SW480 (cell line): ENCODE data around the gene OSBPL5.
A peak's percentile ranks its signal among the peaks of the same experiment; 100 is the strongest.

ENCODE experiments used
- DNase-seq: peaks from one replicate; pipeline ENCODE4 v3.0.0-alpha.2; 2016; ENCODE audit warnings: low spot score

Gene OSBPL5

GRCh38 chr11:3051196-3052108, 113.7 kb downstream of the OSBPL5 start:
- DNase-seq = no peak

GRCh38 chr11:3050386-3051195, 114.5 kb downstream of the OSBPL5 start:
- DNase-seq = no peak

- DNase-seq = peak; percentile 83
These were observed 115.5 kb downstream of the OSBPL5 start for GRCh38 chr11:3049430-3050243.

GRCh38 chr11:3047637-3048036, 117.5 kb downstream of the OSBPL5 start:
- DNase-seq = no peak

- no peak for DNase-seq
These were observed 118.5 kb downstream of the OSBPL5 start for GRCh38 chr11:3046641-3047040.

GRCh38 chr11:3046190-3046589, 118.9 kb downstream of the OSBPL5 start:
- no peak for DNase-seq

GRCh38 chr11:3044915-3045314, 120.2 kb downstream of the OSBPL5 start:
- DNase-seq = no peak

- DNase-seq = no peak
These were observed 121.1 kb downstream of the OSBPL5 start for GRCh38 chr11:3044004-3044403.

- DNase-seq = no peak
These were observed 121.7 kb downstream of the OSBPL5 start for GRCh38 chr11:3043315-3043871.

- no peak for DNase-seq
These were observed 122.4 kb downstream of the OSBPL5 start for GRCh38 chr11:3042496-3043314.

- DNase-seq = no peak
These were observed 123.2 kb downstream of the OSBPL5 start for GRCh38 chr11:3041699-3042441.

- no peak for DNase-seq
These were observed 124.2 kb downstream of the OSBPL5 start for GRCh38 chr11:3040881-3041280.

- no peak for DNase-seq
These were observed 127.2 kb downstream of the OSBPL5 start for GRCh38 chr11:3037945-3038271.
